Fibroblast of the aortic adventitia (primary cell): ENCODE measurements around the gene MRTFA. TPM values are rescaled to one million over a fixed set of nuclear protein-coding genes. Genes with fewer than 3 reads are reported as not detected.
"Not testable (repeated sequence)": the region's sequence is repeated elsewhere in the genome, so short reads cannot be mapped to it uniquely, and the experiment has no call there.

Experiments used
- DNase-seq: peaks from one replicate; pipeline ENCODE4 v3.0.0-alpha.2; 2010; ENCODE audit warnings: low read depth
- H3K4me3 ChIP-seq: 2 replicates; pipeline ENCODE4 v1.5.1; 2011; ENCODE audit warnings: low read depth, mild to moderate bottlenecking, control low read depth, low read length, moderate library complexity
- total RNA-seq: library from RNA; depleted of rRNA; stranded (reverse); fragments of >200 nt; gene quantifications from 2 replicates; pipeline ENCODE4 v1.2.3, GENCODE V29; 2012; ENCODE audit warnings: low replicate concordance
- TF ChIP-seq, protein P1 (sequence below): IDR thresholded peaks from 2 replicates; pipeline ENCODE4 v1.5.1; 2011; ENCODE audit warnings: mild to moderate bottlenecking, low read length, control low read depth, inconsistent platforms; ENCODE audit not compliant: insufficient read depth

MRTFA gene
- total RNA-seq, 1 donor, result 25.8 TPM

DNA sequence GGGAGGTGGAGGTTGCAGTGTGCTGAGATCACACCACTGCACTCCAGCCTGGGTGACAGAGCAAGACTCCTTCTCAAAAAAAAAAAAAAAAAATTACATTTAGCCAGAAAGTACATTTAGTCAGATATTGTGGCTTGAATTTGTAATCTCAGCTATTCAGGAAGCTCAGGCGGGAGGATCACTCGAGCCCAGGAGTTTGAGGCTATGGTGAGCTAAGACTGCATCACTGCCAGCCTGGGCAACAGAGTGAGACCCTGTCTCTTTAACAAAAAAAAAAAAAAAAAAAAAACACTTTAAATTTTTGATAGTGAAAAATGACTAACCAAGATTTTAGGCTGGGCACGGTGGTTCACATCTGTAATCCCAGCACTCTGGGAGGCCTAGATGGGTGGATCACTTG, 27.3 kb downstream of the MRTFA start:
- no peak overlapping the region for H3K4me3 ChIP-seq
- TF ChIP-seq, protein P1, sequence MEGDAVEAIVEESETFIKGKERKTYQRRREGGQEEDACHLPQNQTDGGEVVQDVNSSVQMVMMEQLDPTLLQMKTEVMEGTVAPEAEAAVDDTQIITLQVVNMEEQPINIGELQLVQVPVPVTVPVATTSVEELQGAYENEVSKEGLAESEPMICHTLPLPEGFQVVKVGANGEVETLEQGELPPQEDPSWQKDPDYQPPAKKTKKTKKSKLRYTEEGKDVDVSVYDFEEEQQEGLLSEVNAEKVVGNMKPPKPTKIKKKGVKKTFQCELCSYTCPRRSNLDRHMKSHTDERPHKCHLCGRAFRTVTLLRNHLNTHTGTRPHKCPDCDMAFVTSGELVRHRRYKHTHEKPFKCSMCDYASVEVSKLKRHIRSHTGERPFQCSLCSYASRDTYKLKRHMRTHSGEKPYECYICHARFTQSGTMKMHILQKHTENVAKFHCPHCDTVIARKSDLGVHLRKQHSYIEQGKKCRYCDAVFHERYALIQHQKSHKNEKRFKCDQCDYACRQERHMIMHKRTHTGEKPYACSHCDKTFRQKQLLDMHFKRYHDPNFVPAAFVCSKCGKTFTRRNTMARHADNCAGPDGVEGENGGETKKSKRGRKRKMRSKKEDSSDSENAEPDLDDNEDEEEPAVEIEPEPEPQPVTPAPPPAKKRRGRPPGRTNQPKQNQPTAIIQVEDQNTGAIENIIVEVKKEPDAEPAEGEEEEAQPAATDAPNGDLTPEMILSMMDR, result no peak
- peak; percentile 45 for DNase-seq

DNA sequence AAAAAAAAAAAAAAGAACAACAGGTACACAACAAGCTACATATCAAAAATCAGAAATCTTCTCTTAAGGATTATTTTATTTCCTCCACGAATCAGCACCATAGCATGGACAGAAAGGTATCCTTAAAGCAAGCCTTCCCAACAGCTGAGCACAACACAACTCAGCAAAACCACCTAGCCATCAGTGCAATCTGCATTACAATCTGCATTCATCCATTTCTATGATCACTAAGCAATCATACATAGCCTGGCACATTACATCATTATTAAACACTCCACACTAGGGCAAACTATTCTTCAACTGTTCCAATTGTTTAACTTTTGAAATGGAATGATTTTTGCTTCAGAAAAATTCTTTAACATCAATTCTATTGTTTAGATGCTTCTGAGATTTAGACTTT, 29.0 kb downstream of the MRTFA start:
- TF ChIP-seq, protein P1, result no peak
- DNase-seq, result no peak
- no peak overlapping the region for H3K4me3 ChIP-seq

DNA sequence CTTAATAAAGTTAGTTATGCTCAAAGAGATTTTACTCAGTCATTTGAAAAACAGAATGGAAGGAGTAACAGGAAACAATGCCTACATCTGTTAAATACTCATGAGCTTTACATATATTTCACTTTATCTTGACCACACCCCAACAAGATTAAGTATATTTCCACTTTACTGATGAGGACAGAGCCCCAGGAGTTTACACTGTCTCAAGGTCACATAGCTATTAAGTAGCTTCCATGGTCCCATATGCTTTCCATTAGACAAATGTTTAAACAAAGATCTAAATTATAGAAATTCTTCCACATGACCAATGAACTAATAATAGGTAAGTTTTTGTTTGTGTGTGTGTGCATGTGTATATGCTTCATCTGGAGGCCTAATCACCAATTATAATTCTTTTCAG, 30.2 kb downstream of the MRTFA start:
- no peak for DNase-seq
- H3K4me3 ChIP-seq, result no peak overlapping the region
- TF ChIP-seq, protein P1, result no peak

DNA sequence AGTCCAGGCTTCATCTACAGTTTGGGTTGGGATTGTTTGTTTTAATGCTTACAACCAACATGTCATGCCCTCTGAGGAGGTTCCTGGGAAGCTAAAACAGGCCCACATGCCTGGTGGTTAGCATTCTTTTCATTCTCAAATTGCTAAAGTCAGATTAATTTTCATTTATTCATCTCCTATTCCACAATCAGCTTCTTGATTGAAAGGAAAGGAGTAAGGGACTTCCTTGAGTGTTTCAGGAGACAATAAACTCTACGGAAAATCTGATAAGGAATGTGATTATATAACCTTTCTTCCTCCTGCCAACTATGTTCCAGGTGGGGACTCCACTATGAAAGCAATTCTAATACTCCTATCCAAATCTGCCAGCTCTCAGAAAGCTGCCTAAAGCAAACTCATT, 30.8 kb downstream of the MRTFA start:
- DNase-seq, result peak; percentile 30
- no peak overlapping the region for H3K4me3 ChIP-seq
- TF ChIP-seq, protein P1, result no peak

DNA sequence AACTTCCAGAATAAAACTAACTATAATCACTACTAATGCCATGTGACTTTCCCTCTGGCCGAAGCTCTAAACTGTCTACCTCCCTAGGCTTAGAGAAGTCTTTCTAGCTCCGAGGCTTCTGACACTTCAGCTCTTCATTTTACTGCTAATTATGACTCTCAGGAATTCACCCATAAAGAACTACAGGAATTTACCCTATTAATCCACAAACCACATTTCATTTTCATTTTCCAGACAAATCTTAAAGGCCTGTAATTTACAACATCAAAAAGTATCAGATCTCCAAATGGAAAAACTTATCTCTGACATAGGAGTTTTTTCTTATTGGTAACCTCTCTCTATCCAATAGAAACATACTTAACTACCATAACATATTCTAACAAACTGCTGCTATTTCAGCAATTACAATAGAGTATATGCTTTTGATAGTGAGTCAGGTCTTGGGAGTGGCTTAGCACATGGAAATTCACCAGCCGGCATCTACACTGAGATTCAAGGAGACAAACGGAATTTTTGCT, 33.4 kb downstream of the MRTFA start:
- TF ChIP-seq, protein P1, result no peak
- no peak overlapping the region for H3K4me3 ChIP-seq
- peak; percentile 70 for DNase-seq

DNA sequence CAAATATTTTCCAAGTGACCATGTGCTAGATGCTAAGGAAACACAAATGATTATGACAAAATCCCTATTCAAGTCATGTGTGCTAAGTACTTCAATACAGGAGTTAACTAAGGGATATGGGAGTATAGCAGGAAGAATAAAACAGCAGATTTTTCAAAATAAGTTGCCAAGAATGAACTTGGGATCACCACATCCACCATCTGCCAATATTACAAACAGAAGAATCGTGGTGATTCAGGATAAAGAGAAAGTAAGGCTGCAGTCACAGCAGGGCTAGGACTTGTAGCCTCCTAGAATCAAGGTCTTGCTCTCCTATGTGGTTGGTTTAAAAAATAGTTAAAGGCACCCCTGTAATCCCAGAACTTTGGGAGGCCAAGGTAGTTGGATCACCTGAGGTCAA, 34.3 kb downstream of the MRTFA start:
- peak; percentile 62 for DNase-seq
- TF ChIP-seq, protein P1, result no peak
- no peak overlapping the region for H3K4me3 ChIP-seq

DNA sequence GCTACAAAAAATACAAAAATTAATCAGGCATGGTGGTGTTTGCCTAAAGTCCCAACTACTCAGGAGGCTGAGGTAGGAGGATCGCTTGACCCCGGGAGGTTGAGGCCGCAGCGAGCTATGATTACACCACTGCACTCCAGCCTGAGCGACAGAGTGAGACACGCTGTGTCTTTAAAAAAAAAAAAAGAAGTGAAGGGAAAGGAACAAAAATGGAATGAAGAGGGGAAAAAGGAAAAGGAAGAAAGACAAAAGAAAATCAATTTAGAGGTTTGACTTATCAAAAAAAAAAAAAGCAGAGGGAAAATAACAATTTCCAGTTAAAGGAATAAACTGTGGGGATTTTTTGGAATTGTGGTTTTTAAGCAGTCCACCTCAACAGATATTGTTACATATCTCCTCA, 36.8 kb downstream of the MRTFA start:
- TF ChIP-seq, protein P1, result no peak
- DNase-seq, result no peak
- no peak overlapping the region for H3K4me3 ChIP-seq

DNA sequence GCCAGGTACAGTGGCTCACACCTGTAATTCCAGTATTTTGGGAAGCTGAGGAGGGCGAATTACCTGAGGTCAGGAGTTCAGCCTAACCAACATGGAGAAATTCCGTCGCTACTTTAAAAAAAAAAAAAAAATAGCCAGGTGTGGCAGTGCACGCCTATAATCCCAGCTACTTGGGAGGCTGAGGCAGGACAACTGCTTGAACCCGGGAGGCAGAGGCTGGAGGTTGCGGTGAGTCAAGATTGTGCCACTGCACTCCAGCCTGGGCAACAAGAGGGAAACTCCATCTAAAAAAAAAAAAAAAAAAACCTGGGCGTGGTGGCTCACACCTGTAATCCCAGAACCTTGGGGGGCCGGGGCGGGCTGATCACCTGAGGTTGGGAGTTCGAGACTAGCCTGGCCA, 37.8 kb downstream of the MRTFA start:
- H3K4me3 ChIP-seq, DNase-seq: not testable (repeated sequence)
